Measurements from ENCODE around the gene SLC38A3.
A peak's percentile ranks its signal among the peaks of the same experiment; 100 is the strongest.

SLC38A3 gene

GRCh38 chr3:50230104-50230793 lies 25.2 kb downstream of the SLC38A3 start:
- Histone ChIP-seq H3K27ac (replicated peaks; ENCODE audit: low read length) (no peak overlapping the region), H3K79me1 (ENCODE audit: low read depth, low read length) (peaks cover 4% of the 10 kb centered on the region), H2BK5ac (ENCODE audit: low read length) (peak overlapping the region; percentile 99), H3K4me1 (ENCODE audit: control insufficient read depth in 2 of 2, insufficient read depth in 1 of 2, low read depth in 1 of 2, low read length in 2 of 2) (peaks cover 31 to 47% of the 10 kb centered on the region in 2 donors), H2AK5ac (ENCODE audit: low read depth, low read length) (peak overlapping the region; percentile 99), H3K36me3 (replicated peaks in 1 of 2; ENCODE audit: control insufficient read depth in 2 of 2, insufficient read depth in 2 of 2, low read length in 2 of 2) (no peaks in the 10 kb centered on the region), H3K9me3 (replicated peaks in 1 of 2; ENCODE audit: control insufficient read depth in 2 of 2, insufficient read depth in 1 of 2, low read depth in 1 of 2, low read length in 2 of 2) (no peaks in the 10 kb centered on the region), H3K4me3 (ENCODE audit: low read length in 2 of 2) (no peak overlapping the region), H3K4me2 (ENCODE audit: insufficient read depth, low read length, poor library complexity, severe bottlenecking) (no peak overlapping the region), H3K27me3 (ENCODE audit: control insufficient read depth in 3 of 3, insufficient read depth in 3 of 3, low read depth in 1 of 3, low read length in 3 of 3) (peaks cover 0 to 5% (median 3%) of the 10 kb centered on the region in 3 experiments), H3K9ac (ENCODE audit: low read depth, low read length, poor library complexity) (peak overlapping the region; percentile 34), H3K14ac (ENCODE audit: low read length) (no peak overlapping the region), H2BK15ac (ENCODE audit: low read length) (peak overlapping the region; percentile 93), H4K91ac (ENCODE audit: low read depth, low read length, poor library complexity) (peak overlapping the region; percentile 92), H4K8ac (ENCODE audit: low read depth, low read length) (no peak overlapping the region), H2AFZ (ENCODE audit: low read length) (no peak overlapping the region), H2BK12ac (ENCODE audit: low read length) (peak overlapping the region; percentile 100), H3K18ac (ENCODE audit: low read length) (peak overlapping the region; percentile 87), H3K23ac (ENCODE audit: low read depth, low read length, poor library complexity) (peak overlapping the region; percentile 39), H2BK120ac (ENCODE audit: low read depth, low read length) (peak overlapping the region; percentile 52), H3K4ac (ENCODE audit: low read length) (no peak overlapping the region)
- DNase-seq (ENCODE audit: low spot score), result no peak
- WGBS, 2 donors (ENCODE audit: extremely low coverage in 2 of 2, insufficient read length in 2 of 2, insufficient replicate concordance in 1 of 2), result no CpG with 5 or more reads among the region's 8 CpGs

GRCh38 chr3:50230794-50231125 lies 25.7 kb downstream of the SLC38A3 start:
- Histone ChIP-seq H3K9ac (ENCODE audit: low read depth, low read length, poor library complexity) (no peak overlapping the region), H2BK120ac (ENCODE audit: low read depth, low read length) (peak overlapping the region; percentile 52), H3K27ac (replicated peaks; ENCODE audit: low read length) (no peak overlapping the region)

GRCh38 chr3:50231581-50231980 lies 26.5 kb downstream of the SLC38A3 start:
- no peak overlapping the region for H3K14ac ChIP-seq (ENCODE audit: low read length)
- H3K4me3 ChIP-seq (ENCODE audit: low read length in 2 of 2), result no peak overlapping the region
- no peak overlapping the region for H3K18ac ChIP-seq (ENCODE audit: low read length)
- H2BK15ac ChIP-seq (ENCODE audit: low read length), result no peak overlapping the region
- no peak overlapping the region for H3K23ac ChIP-seq (ENCODE audit: low read depth, low read length, poor library complexity)
- H4K91ac ChIP-seq (ENCODE audit: low read depth, low read length, poor library complexity), result no peak overlapping the region
- no peak overlapping the region for H2BK120ac ChIP-seq (ENCODE audit: low read depth, low read length)
- no peak for DNase-seq (ENCODE audit: low spot score)
- no peak overlapping the region for H3K4me2 ChIP-seq (ENCODE audit: insufficient read depth, low read length, poor library complexity, severe bottlenecking)
- H3K79me1 ChIP-seq (ENCODE audit: low read depth, low read length), result peaks cover 4% of the 10 kb centered on the region
- no peak overlapping the region for H3K4ac ChIP-seq (ENCODE audit: low read length)
- H2AFZ ChIP-seq (ENCODE audit: low read length), result no peak overlapping the region
- no peak overlapping the region for H2BK12ac ChIP-seq (ENCODE audit: low read length)
- no peak overlapping the region for H3K9ac ChIP-seq (ENCODE audit: low read depth, low read length, poor library complexity)
- peak overlapping the region; percentile 19 for H3K27ac ChIP-seq (replicated peaks; ENCODE audit: low read length)
- H3K9me3 ChIP-seq (replicated peaks in 1 of 2; ENCODE audit: control insufficient read depth in 2 of 2, insufficient read depth in 1 of 2, low read depth in 1 of 2, low read length in 2 of 2), result no peaks in the 10 kb centered on the region
- no peak overlapping the region for H4K8ac ChIP-seq (ENCODE audit: low read depth, low read length)
- H2AK5ac ChIP-seq (ENCODE audit: low read depth, low read length), result no peak overlapping the region
- WGBS, 2 donors (ENCODE audit: extremely low coverage in 2 of 2, insufficient read length in 2 of 2, insufficient replicate concordance in 1 of 2), result no CpG with 5 or more reads among the region's 5 CpGs
- no peaks in the 10 kb centered on the region for H3K36me3 ChIP-seq (replicated peaks in 1 of 2; ENCODE audit: control insufficient read depth in 2 of 2, insufficient read depth in 2 of 2, low read length in 2 of 2)
- peaks cover 31 to 45% of the 10 kb centered on the region in 2 donors for H3K4me1 ChIP-seq (ENCODE audit: control insufficient read depth in 2 of 2, insufficient read depth in 1 of 2, low read depth in 1 of 2, low read length in 2 of 2)
- peaks cover 0 to 5% (median 0%) of the 10 kb centered on the region in 3 experiments for H3K27me3 ChIP-seq (ENCODE audit: control insufficient read depth in 3 of 3, insufficient read depth in 3 of 3, low read depth in 1 of 3, low read length in 3 of 3)
- no peak overlapping the region for H2BK5ac ChIP-seq (ENCODE audit: low read length)

More at GRCh38 chr3:50230794-50231125, 25.7 kb downstream of the SLC38A3 start:
- H3K18ac ChIP-seq (ENCODE audit: low read length), result peak overlapping the region; percentile 87
- H3K4me1 ChIP-seq (ENCODE audit: control insufficient read depth in 2 of 2, insufficient read depth in 1 of 2, low read depth in 1 of 2, low read length in 2 of 2), result peaks cover 31 to 47% of the 10 kb centered on the region in 2 donors
- H3K23ac ChIP-seq (ENCODE audit: low read depth, low read length, poor library complexity), result peak overlapping the region; percentile 39
- DNase-seq (ENCODE audit: low spot score), result no peak
- H3K36me3 ChIP-seq (replicated peaks in 1 of 2; ENCODE audit: control insufficient read depth in 2 of 2, insufficient read depth in 2 of 2, low read length in 2 of 2), result no peaks in the 10 kb centered on the region
- H3K27me3 ChIP-seq (ENCODE audit: control insufficient read depth in 3 of 3, insufficient read depth in 3 of 3, low read depth in 1 of 3, low read length in 3 of 3), result peaks cover 0 to 5% (median 0%) of the 10 kb centered on the region in 3 experiments
- peak overlapping the region; percentile 92 for H4K91ac ChIP-seq (ENCODE audit: low read depth, low read length, poor library complexity)
- peak overlapping the region; percentile 100 for H2BK12ac ChIP-seq (ENCODE audit: low read length)
- WGBS, 2 donors (ENCODE audit: extremely low coverage in 2 of 2, insufficient read length in 2 of 2, insufficient replicate concordance in 1 of 2), result no CpG with 5 or more reads among the region's 4 CpGs
- peaks cover 4% of the 10 kb centered on the region for H3K79me1 ChIP-seq (ENCODE audit: low read depth, low read length)
- no peaks in the 10 kb centered on the region for H3K9me3 ChIP-seq (replicated peaks in 1 of 2; ENCODE audit: control insufficient read depth in 2 of 2, insufficient read depth in 1 of 2, low read depth in 1 of 2, low read length in 2 of 2)
- H2BK15ac ChIP-seq (ENCODE audit: low read length), result peak overlapping the region; percentile 93
- peak overlapping the region; percentile 99 for H2BK5ac ChIP-seq (ENCODE audit: low read length)
- H3K4ac ChIP-seq (ENCODE audit: low read length), result no peak overlapping the region
- no peak overlapping the region for H3K4me3 ChIP-seq (ENCODE audit: low read length in 2 of 2)
- no peak overlapping the region for H3K14ac ChIP-seq (ENCODE audit: low read length)
- no peak overlapping the region for H3K4me2 ChIP-seq (ENCODE audit: insufficient read depth, low read length, poor library complexity, severe bottlenecking)
- H4K8ac ChIP-seq (ENCODE audit: low read depth, low read length), result no peak overlapping the region
- H2AFZ ChIP-seq (ENCODE audit: low read length), result no peak overlapping the region
- peak overlapping the region; percentile 99 for H2AK5ac ChIP-seq (ENCODE audit: low read depth, low read length)

- no CpG with 5 or more reads among the region's 3 CpGs for WGBS, 2 donors (ENCODE audit: extremely low coverage in 2 of 2, insufficient read length in 2 of 2, insufficient replicate concordance in 1 of 2)
- DNase-seq (ENCODE audit: low spot score), result no peak
- Histone ChIP-seq H3K4ac (ENCODE audit: low read length) (no peak overlapping the region), H2BK5ac (ENCODE audit: low read length) (no peak overlapping the region), H2BK15ac (ENCODE audit: low read length) (no peak overlapping the region), H2BK12ac (ENCODE audit: low read length) (no peak overlapping the region), H3K79me1 (ENCODE audit: low read depth, low read length) (peaks cover 2% of the 10 kb centered on the region), H3K4me1 (ENCODE audit: control insufficient read depth in 2 of 2, insufficient read depth in 1 of 2, low read depth in 1 of 2, low read length in 2 of 2) (peaks cover 26 to 43% of the 10 kb centered on the region in 2 donors), H3K23ac (ENCODE audit: low read depth, low read length, poor library complexity) (no peak overlapping the region), H3K4me3 (ENCODE audit: low read length in 2 of 2) (no peak overlapping the region), H2AK5ac (ENCODE audit: low read depth, low read length) (no peak overlapping the region), H3K36me3 (replicated peaks in 1 of 2; ENCODE audit: control insufficient read depth in 2 of 2, insufficient read depth in 2 of 2, low read length in 2 of 2) (no peaks in the 10 kb centered on the region), H3K4me2 (ENCODE audit: insufficient read depth, low read length, poor library complexity, severe bottlenecking) (no peak overlapping the region), H4K91ac (ENCODE audit: low read depth, low read length, poor library complexity) (no peak overlapping the region), H3K9ac (ENCODE audit: low read depth, low read length, poor library complexity) (no peak overlapping the region), H3K18ac (ENCODE audit: low read length) (no peak overlapping the region), H2BK120ac (ENCODE audit: low read depth, low read length) (no peak overlapping the region), H2AFZ (ENCODE audit: low read length) (no peak overlapping the region), H3K27me3 (ENCODE audit: control insufficient read depth in 3 of 3, insufficient read depth in 3 of 3, low read depth in 1 of 3, low read length in 3 of 3) (no peaks in the 10 kb centered on the region), H3K14ac (ENCODE audit: low read length) (no peak overlapping the region), H4K8ac (ENCODE audit: low read depth, low read length) (no peak overlapping the region), H3K9me3 (replicated peaks in 1 of 2; ENCODE audit: control insufficient read depth in 2 of 2, insufficient read depth in 1 of 2, low read depth in 1 of 2, low read length in 2 of 2) (no peaks in the 10 kb centered on the region), H3K27ac (replicated peaks; ENCODE audit: low read length) (no peak overlapping the region)
Observed at GRCh38 chr3:50232303-50232702, 27.2 kb downstream of the SLC38A3 start.
